Activated T-cell treated with anti-CD3 and anti-CD28 coated beads, Interleukin-2, amount 50 U/mL, for 48 hours (primary cell): ENCODE data around the gene TBL2.
"Not testable (repeated sequence)": the region's sequence is repeated elsewhere in the genome, so short reads cannot be mapped to it uniquely, and the experiment has no call there.

ENCODE experiments used
- DNase-seq, 2 experiments: peaks; one replicate each; pipeline ENCODE4 v3.0.0-alpha.2; 2020

The TBL2 gene

DNA sequence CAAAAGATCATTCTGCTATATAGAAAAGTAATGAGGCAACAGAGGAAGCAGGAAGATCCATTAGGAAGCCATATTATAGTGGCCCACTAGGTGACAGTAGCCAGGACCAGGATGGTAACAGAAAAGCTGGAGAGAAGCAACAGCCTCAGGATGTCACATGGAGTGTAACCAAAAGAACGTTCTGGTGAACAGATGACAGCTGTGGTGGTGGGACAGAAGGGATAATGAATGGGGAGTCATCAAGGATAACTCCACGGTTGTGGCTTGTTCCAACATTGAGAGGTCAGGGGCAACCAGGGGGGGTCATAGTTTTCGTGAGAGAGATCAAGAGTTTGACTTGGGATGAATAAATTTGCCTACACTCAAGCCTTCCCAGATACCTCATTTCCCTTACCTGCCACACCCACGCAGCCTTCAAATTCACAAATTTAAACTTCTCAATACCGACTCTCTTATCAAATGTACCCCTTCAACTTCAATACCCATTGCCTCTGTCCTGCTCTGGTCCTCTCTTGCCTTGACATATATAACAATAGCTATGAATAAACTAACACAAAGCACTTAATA, 9.3 kb downstream of the TBL2 start:
- DNase-seq = no peak

DNA sequence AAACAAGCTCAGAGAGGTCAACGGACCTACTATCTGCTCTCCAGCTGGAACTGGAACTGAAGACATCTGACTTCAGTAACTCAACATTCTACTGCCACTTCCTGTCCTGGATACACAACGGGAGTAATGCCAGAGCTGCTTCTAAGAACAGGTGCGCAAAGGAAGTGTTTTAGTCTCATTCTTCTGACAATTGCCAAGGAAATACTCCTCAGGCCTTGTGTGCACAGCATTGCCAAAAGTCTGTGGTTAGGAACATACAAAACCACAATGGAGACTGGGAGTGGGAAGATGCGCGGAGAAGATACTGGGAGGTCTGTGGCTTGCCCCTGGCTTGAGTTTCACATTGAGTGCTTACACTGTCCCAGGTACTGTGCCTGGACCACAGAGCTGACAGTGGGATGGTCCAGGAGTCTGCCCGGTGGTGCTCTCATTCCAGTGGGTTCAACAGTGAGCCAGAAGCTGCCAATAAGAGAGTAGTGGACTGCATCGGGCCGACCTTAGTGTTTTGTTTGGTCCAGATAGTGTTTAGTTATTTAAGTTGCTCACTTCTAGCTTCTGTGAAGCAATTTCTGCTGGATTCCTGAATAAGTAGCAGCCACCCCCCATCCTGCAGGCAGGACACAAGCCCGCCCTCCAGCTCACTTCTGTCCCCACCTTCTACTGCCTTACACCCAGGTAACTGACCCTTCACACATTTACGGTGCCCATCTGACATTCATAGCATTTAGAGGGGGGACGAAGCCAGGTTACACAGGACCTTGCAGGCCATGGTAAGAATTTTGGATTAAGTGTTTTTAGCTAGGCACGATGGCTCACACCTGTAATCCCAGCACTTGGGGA, 10.3 kb downstream of the TBL2 start:
- DNase-seq = no peak

DNA sequence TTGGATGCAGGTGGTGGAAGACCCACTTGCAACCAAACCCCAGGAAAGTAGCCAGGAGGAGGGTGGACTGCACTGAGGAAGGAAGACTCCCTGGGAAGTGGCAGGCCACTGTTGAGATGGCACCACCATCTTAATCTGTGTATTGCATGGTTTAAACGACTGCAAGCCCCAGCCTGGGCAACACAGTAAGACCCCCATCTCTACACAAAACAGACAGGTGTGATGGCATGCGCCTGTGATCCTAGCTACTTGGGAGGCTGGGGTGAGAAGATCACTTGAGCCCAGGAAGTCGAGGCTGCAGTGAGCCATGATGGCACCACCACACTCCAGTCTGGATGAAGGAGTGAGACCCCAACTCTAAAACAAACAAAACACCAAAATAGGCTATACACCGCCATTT, 11.2 kb downstream of the TBL2 start:
- no peak for DNase-seq

DNA sequence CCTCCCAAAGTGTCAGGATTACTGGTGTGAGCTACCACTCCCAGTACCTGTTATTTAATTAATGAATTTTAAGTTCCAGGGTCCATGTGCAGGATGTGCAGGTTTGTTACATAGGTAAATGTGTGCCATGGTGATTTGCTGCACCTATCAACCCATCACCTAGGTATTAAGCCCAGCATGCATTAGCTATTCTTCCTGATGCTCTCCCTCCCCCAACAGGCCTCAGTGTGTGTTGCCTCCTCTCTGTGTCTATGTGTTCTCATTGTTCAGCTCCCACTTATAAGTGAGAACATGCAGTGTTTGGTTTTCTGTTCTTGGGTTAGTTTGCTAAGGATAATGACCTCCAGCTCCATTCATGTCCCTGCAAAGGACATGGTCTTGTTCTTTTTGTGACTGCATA, 11.9 kb downstream of the TBL2 start:
- DNase-seq = not testable (repeated sequence)

DNA sequence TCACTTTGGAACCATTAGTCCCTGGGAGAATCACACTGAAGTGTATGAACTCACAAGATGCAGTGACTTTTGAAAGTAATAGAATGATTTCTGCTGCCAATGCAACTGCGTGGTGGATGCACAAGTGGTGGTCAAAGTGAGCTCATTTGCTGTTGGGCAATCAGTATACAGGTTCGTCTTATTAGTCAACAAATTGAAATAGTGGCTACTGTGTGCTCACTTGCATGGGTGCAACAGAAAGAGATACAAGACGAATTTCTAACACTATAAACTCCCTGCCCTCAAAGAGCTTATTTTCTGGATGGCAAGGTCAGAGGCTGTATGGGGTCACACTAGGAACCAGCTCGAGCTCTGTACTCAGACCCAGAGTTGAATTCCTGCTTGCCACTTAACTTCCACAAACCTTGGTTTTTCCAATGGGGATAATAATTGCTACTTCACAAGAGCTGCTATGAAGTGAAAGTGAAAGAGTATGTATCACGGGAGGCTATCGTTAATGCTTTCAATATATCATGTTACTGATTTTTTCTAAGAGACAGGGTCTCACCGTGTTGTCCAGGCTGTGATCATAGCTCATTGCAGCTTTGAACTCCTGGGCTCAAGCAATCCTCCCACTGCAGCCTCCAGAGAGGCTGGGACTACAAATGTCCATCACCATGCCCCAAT, 12.6 kb downstream of the TBL2 start:
- DNase-seq = no peak

DNA sequence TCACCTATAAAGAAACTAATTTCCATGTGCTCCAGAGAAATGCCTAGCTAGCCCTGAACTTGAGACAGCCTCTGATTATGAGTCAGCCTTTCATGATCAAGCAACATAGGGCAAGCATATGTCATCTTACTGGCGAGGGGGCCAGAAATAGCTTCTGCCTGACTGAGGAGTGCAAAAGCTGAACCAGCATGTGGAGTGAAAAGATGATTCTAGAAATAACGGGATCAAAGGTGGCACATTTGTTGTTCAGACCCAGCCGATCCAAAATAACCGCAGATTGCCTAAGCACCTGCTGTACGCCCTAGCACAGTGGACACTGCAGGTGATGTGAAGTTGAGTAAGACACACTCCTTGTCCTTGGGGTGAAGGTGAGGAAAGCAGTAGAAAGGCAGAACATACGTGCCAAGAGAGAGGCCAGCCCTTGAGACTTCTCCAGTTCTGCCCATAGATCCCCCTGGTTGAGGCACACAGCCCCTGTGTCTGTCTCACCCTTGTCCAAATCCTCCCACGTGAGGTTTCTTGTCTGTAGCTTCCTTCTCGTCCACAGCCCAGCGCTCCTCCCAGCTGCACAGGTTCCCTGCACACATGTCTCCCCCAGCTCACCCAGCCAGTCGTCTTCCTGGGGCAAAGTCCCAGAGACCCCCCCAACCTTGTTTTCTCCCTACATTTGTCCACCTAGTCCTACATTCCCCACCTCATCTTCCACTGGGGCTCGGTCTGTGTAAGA, 18.1 kb downstream of the TBL2 start:
- DNase-seq = peak; percentile 31 to 37

DNA sequence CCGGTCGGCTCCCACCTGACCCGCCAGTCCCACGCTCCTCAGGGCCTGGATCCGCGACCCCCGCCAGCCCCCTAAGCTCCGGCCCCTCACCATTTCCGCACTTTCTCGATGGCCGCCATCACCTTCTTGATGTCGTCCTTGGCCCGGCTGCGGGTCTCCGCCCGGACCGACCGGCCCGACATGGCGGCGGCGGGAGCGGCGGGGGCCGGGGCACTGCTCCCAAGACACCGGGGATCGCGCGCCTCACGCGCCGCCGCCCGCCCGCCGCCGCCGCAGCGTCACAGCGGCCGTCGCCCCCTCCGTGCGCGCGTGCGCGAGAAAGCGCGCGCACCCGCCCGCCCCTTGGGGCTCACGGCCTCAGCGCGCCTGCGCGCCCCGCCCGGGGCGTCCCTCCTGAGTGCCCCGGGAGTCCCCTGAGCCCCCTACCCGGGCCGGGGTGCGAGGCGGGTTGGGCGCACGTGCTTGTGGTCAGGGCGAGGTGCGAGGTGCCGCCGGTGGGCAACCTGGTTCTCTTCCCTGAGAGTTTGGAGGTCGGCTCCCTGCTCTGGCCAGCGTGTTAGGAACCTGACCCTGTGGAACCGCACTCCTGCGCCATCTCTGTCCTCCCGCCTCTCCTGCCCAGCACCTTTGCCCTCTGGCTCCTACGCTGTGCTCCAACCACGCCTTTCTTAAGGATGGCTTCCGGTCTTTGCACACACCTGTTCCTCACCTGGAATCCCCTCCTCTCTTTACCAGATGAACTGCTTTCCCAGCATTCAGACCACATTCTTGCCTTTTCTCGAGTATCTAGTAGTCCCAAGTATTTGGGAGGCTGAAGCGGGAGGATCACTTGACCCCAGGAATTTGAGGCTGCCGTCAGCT, 20.8 kb downstream of the TBL2 start, which contains the start of gene BCL7B:
Gene BCL7B (minus strand): TSS at position 294 of the 861 bp plus-strand sequence. CDS start 112 bp downstream, at position 182.
- DNase-seq = peak; percentile 86 to 88

DNA sequence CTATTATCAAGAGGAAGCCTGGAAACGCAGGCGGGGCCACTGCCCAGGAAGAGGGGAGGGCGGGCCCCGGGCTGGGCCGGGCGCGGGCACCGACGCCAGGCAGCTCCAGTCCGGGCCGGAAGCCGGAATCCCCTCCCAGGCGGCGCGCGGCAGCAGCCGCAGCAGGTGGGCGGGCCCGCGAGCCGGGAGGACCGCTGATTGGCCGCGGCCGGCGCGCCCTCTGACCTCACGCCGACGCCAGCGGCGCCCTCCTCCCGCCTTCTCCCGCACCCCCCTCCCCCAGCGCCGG, 21.3 kb downstream of the TBL2 start:
- peak; percentile 88 to 94 for DNase-seq

DNA sequence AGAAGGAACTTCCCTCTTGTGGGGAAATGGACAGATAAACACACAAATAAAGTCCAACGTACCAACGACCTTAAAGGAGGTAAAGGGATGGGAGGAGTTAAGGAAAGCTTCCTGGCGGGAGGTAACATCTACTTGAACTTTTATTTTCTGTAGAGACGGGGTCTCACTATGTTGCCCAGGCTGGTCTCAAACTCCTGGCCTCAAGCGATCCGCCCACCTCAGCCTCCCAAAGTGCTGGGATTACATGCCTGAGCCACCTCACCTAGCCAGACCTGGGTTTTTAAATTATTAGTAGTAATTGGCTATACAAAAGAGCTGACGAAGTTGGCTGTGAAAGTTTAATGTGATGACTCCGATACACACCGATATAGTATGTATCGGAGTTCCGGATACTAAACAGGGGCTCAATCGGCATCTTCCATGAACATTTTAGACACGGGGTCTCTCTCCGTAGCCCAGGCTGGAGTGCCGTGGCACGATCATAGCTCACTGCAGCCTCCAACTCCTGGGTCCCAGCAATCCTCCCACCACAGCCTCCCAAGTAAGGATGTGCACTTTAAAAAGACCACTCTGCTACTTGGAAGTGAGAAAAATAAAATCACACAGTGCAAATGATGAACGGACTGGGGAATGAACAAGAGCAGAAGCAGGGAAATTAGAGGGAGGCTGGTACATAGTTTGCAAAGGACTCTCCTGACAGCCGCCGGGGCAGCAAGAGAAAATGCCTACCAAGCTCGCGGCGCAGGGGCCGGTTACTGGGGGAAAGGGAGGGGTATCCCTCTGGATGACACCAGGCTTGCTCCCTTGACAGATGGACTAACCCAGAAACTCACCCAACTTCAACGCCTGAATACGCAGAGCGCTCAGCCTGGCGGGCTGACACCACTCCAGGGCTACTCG, 21.9 kb downstream of the TBL2 start:
- DNase-seq = no peak

DNA sequence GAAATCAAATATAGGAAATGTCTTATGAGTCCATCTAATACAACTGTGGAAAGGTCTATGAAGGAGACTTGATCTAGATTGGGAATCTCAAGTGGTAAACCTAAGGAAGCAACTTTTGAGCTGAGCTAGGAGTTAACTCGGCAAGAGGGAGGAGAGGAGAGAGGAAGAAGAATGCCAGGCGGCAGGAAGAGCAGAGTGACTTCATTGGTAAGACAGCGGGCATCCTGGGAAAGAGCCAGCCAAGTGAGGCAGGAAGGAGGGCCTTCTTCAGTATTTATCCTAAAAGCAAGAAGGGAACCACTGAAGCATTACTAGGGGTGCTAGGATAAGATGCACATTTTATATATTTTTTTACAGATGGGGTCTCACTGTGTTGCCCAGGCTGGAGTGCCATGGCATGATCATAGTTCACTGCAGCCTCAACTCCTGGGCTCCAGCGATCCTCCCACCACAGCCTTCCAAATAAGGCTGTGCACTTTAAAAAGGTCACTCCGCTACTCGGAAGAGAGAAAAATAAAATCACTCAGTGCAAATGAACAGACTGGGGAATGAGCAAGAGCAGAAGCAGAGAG, 22.9 kb downstream of the TBL2 start:
- DNase-seq = no peak

DNA sequence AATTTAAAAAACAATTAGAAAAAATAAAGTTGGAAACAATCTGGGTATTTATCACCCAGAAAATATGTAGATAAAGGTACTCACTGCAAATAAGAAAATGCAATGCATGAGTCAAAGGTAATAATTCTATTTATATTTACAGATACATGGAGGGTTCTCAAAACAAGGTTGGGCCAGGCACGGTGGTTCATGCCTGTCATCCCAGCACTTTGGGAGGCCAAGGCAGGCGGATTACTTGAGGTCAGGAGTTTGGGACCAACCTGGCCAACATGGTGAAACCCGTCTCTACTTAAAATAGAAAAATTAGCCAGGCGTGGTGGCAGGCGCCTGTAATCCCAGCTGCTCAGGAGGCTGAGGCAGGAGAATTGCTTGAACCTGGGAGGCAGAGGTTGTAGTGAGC, 28.3 kb downstream of the TBL2 start:
- not testable (repeated sequence) for DNase-seq

DNA sequence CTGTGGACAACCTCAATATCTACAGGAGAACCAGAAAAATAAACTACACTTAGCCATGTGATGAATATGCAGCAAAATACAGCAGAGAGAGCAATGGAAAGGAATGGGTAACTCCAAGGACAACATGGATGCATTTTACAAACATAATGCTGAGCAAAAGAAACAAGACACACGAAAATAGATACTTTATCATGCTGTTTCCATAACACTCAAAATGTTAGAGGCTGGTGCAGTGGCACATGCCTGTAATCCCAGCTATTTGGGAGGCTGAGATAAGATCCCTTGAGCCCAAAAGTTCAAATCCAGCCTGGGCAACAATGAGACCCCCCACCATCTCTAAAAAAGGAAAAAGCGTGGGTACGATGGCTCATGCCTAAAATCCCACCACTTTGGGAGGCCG, 29.2 kb downstream of the TBL2 start:
- DNase-seq = no peak

DNA sequence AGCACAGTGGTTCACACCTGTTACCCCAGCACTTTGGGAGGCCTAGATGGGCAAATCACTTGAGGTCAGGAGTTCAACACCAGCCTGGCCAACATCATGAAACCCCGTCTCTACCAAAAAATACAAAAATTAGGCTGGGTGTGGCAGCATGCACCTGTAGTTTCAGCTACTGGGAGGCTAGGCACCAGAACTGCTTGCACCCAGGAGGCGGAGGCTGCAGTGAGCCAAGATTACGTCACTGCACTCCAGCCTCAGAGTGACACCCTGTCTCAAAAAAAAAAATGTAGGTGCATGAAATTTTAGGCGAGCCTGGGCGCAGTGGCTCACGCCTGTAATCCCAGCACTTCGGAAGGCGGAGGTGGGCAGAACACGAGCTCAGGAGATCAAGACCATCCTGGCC, 30.5 kb downstream of the TBL2 start:
- DNase-seq = no peak

DNA sequence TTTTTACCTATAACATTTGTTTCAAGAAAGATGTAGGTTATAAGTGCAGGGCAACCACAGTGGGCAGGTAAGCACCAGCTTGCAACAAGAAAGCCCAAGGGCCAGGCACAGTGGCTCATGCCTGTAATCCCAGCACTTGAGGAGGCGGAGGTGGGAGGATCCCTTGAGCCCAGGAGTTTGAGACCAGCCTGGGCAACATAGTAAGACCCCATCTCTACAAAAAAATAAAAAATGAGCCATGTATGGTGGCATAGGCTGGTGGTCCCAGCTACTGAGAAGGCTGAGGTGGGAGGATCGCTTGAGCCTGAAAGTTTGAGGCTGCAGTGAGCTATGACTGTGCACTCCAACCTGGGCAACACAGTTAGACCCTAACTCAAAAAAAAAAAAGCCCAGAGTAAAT, 33.7 kb downstream of the TBL2 start:
- DNase-seq = no peak

DNA sequence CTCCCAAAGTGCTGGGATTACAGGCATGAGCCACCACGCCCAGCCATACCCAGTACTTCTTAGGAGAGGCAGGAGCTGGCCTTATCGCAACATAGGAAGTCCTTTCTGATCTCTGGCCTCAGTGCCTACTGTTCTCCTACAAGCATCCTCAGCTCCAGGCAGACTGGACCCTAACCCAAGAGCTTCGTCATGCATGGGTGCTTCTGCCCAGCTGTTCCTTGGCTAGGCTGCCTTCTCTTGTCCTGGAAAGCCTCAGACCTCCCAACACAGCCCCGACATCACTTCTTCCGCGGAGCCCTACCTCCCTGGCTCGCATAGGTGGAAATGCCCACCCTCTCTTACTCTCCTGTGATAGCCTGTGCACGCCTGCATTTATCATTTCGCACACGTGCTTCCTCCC, 36.7 kb downstream of the TBL2 start:
- DNase-seq = no peak

DNA sequence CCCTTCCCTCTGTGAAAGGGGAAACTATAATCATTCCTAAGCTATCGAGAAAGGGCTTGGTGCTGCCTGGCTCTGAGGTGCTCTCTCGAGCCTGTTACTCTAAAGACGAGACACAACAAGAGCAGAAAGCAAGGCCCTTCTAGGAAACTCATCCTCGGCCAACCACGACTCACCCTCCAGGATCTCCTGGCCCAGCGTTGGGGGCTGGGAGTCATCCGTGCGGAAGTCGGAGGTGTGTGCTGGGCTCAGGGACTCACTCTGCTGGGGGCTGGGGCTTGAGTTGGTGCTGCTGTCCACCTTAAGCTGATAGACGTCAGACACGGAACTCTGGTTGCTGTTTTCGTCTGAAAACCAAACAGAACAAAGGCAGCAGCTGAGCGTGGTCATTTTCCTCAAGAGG, 38.7 kb downstream of the TBL2 start:
- no peak for DNase-seq

DNA sequence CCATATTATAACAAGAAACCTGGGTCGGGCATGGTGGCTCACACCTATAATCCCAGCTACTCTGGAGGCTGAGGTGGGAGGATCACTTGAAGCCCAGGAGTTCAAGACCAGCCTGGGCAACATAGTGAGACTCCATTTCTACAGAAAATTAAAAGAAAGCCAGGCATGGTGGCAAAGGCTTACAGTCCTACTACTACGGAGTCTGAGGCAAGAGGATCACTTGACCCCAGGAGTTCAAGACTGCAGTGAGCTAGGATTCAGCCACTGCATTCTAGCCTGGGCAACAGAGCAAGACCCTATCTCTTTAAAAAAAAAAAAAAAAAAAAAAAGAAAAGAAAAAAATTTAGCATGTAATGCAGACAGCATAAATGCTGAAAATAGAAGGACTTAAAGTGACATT, 39.9 kb downstream of the TBL2 start:
- DNase-seq = not testable (repeated sequence)

DNA sequence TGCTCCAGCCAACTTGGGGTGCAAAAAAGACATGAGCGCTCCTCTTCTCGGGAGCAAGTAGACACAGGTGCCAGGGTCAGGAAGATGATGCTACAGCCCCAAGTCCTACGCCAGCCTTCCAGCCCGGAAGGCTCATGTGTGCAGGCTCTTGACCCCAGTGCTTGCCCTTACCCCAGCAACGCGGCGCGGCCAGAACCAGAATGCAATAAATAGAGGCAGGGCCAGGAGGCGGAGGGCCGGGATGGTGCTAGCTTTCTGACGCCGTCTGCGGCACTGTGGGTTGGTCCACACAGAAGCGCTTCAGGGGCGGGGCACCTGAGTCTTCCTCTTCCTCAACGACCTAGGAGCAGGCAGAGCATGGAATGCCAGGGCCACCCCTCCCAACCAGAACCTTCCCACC, 41.3 kb downstream of the TBL2 start:
- no peak for DNase-seq

DNA sequence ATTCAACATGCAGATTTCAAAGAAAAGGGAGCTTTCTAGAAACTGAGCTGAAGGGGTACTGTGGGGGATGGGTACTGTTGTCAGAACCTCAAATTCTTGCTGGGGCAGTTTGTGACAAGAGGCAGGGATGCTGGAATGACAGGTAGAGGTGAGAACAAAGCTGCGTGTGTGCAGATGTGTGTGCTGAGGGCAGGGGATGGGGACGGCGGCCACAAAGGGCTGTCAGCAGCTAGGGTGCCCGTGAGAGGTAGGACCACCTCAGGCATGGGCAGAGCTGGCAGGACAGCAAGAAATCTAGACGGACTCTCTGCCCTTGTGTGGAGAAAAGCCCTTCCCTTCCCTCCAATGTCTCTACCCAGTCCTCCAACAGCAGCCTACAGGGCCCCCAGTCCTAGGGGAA, 41.9 kb downstream of the TBL2 start:
- no peak for DNase-seq

DNA sequence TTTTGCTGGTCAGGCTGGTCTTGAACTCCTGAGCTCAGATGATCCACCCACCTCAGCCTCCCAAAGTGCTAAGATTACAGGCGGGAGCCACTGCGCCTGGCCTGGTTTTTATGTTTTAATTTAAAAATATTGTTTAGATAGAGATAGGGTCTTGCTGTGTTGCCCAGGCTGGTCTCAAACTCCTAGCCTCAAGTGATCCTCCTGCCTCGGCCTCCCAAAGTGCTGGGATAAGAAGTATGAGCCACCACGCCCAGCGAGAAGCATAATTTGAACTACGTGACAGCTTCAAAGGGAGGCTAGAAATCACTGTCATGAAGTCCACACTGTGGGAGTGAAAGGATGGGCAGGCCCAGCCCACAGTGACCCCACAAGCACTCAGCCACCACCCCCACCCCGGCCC, 42.5 kb downstream of the TBL2 start:
- DNase-seq = not testable (repeated sequence)

DNA sequence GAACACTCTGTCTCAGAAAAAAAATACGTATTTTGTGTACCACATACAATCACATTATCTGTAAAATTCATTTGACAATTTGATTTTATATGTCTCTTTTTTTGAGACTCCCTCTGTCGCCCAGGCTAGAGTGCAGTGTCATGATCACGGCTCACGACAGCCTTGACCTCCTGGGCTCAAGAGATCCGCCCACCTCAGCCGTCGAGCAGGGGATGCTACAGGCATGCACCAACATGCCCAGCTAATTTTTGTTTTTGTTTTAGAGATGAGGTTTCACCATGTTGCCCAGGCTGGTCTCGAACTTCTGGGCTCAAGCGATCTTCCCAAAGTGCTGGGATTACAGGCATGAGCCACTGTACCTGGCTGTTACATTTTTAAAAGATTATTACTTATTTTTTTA, 44.6 kb downstream of the TBL2 start:
- DNase-seq = no peak
